Nephron progenitor cell (in vitro differentiated cells): ENCODE data around the gene TREX2.

Experiments used
- DNase-seq: peaks from one replicate; pipeline ENCODE4 v3.0.0; 2021
- H3K27ac Mint-ChIP-seq: 2 replicates; pipeline ENCODE4 v1.8.0; 2021; ENCODE audit warnings: mild to moderate bottlenecking, moderate library complexity, mixed read lengths
- H3K27me3 Mint-ChIP-seq: 2 replicates; pipeline ENCODE4 v1.8.0; 2021; ENCODE audit warnings: mild to moderate bottlenecking, low read depth, mixed read lengths; ENCODE audit not compliant: poor library complexity
- H3K36me3 Mint-ChIP-seq: 2 replicates; pipeline ENCODE4 v1.8.0; 2021; ENCODE audit warnings: low read depth, mixed read lengths
- H3K4me1 Mint-ChIP-seq: 2 replicates; pipeline ENCODE4 v1.8.0; 2021; ENCODE audit warnings: mixed read lengths
- H3K4me3 Mint-ChIP-seq: 2 replicates; pipeline ENCODE4 v1.8.0; 2021; ENCODE audit warnings: mild to moderate bottlenecking, moderate library complexity, mixed read lengths
- H3K9me3 Mint-ChIP-seq: 2 replicates; pipeline ENCODE4 v1.8.0; 2021; ENCODE audit warnings: mild to moderate bottlenecking, moderate library complexity, mixed read lengths
- TF ChIP-seq, protein P1 (sequence below): fragments of 200-600 bp; sonication (generic); IDR thresholded peaks from 2 replicates; pipeline ENCODE4 v1.5.0; 2021; ENCODE audit warnings: antibody characterized with exemption

TREX2 gene

DNA sequence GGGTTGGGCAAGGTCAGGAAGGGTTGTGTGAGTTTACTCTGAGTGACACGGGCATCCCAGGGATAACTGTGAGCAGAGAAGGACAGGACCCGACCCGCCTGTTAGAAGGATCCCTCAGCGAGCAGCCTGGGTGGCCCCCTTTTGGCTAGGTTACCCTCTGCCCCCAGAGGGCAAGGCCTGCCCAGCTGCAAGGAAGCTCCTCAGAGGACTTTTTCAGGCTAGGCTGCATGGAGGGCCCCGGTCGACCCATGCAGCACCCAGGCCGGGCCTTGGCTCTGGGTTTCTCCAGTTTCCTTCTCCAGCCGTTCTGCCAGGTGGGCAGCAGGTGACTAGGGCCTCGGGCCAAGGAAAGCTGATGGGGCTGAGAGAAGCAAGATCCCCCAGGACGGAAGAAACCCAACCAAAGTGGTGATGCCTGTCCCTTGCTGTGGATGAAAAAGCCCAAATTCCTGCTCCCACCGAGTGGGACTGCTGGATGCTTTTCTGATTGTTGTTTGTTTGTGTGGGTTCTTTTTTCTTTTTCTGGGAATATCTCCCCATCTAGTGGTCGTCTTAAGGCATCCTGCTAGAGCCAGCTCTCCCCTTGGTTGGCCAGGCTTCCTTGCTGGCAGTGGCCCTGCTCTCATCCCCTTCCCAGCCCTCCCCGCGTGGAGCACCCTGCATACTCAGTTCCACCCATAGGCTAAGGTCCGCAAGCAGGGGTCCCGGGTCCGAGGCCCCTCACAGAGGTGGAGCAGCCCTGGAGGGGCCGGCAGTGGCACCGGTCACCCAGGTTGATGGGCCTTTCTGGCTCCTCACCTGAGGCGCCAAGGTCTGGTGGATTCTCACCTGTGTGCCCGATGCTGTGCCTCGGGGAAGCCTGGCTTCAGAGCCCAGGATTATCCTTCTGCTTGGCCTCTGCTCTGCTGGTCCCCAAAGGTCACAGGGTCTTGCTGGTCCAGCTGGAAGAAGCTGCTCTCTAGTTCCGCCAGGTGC, 32.8 kb downstream of the TREX2 start:
- no peaks in the 10 kb centered on the region for H3K36me3 Mint-ChIP-seq
- H3K4me1 Mint-ChIP-seq: peaks cover 29% of the 10 kb centered on the region
- DNase-seq: no peak
- peaks cover 58% of the 10 kb centered on the region for H3K9me3 Mint-ChIP-seq
- TF ChIP-seq, protein P1, sequence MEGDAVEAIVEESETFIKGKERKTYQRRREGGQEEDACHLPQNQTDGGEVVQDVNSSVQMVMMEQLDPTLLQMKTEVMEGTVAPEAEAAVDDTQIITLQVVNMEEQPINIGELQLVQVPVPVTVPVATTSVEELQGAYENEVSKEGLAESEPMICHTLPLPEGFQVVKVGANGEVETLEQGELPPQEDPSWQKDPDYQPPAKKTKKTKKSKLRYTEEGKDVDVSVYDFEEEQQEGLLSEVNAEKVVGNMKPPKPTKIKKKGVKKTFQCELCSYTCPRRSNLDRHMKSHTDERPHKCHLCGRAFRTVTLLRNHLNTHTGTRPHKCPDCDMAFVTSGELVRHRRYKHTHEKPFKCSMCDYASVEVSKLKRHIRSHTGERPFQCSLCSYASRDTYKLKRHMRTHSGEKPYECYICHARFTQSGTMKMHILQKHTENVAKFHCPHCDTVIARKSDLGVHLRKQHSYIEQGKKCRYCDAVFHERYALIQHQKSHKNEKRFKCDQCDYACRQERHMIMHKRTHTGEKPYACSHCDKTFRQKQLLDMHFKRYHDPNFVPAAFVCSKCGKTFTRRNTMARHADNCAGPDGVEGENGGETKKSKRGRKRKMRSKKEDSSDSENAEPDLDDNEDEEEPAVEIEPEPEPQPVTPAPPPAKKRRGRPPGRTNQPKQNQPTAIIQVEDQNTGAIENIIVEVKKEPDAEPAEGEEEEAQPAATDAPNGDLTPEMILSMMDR: no peak
- H3K27ac Mint-ChIP-seq: no peak overlapping the region
- no peak overlapping the region for H3K4me3 Mint-ChIP-seq
- peaks cover 52% of the 10 kb centered on the region for H3K27me3 Mint-ChIP-seq

DNA sequence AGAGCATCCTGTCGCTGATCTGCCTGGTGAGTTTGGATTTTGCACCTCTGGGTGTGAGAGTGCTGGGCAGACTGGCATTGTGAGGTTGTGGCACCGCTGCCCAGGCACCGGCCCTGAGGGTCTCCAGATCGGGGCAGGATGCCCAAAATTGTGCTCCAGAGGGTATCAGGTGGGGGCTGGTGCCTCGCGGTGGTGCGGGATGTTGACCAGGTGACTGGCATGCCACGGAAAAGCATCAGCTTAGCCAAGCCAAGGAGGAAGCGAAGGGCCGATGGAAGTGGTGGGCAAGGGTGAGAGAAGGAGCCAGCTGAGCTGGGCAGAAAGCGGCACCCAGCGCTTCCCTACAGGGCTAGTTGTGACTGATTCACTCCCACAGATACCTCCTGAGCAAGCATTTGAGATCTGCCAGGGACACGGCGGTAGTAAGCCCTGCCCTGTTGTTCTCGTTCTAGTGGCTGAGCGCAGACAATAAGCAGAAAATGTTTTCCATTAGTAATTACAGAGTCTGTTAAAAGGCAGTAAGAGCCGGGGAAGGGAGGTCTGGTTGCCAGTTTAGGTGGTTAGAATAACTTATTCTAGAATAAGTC, 33.8 kb downstream of the TREX2 start:
- DNase-seq: no peak
- H3K9me3 Mint-ChIP-seq: peaks cover 59% of the 10 kb centered on the region
- TF ChIP-seq, protein P1: no peak
- peaks cover 57% of the 10 kb centered on the region for H3K27me3 Mint-ChIP-seq
- no peak overlapping the region for H3K27ac Mint-ChIP-seq
- H3K4me1 Mint-ChIP-seq: peaks cover 25% of the 10 kb centered on the region
- H3K4me3 Mint-ChIP-seq: no peak overlapping the region
- H3K36me3 Mint-ChIP-seq: no peaks in the 10 kb centered on the region

GRCh38 chrX:153411255-153411987, 34.4 kb downstream of the TREX2 start, which contains the start of gene ZFP92:
Gene ZFP92, plus strand, starts transcription at chrX:153411472. Its CDS starts 6,851 bp downstream, at chrX:153418323.
- DNase-seq: peak; percentile 39
- Mint-ChIP-seq H3K4me3 (peak within 1 kb of the TSS; percentile 54), H3K36me3 (no peaks in the 10 kb centered on the region), H3K4me1 (peaks cover 18% of the 10 kb centered on the region), H3K27ac (no peak within 1 kb of the TSS), H3K27me3 (peaks cover 63% of the 10 kb centered on the region), H3K9me3 (peaks cover 58% of the 10 kb centered on the region)
- TF ChIP-seq, protein P1: no peak

DNA sequence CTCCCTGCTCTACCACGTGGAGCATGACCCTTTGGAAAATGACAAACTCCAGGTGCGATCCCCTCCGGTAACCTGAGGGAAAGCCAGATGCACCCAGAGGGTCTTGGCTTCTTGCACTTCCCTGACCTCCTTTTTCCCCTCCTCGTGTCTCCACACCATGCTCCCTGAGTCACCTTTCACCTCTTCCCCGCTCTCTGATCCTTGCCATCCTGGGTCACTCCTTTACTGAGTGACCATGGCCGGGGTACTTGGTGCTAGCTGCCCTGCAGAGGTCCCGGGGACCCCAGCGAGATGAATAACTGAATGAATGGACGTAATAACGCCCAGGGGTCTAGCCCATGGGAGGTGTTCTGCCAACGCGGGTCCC, 35.0 kb downstream of the TREX2 start:
- peak overlapping the region; percentile 54 for H3K4me3 Mint-ChIP-seq

GRCh38 chrX:153410373-153410772, 35.5 kb downstream of the TREX2 start:
- peaks cover 65% of the 10 kb centered on the region for H3K27me3 Mint-ChIP-seq
- no peak for DNase-seq
- H3K9me3 Mint-ChIP-seq: peaks cover 54% of the 10 kb centered on the region
- H3K36me3 Mint-ChIP-seq: no peaks in the 10 kb centered on the region
- H3K4me3 Mint-ChIP-seq: no peak overlapping the region
- H3K4me1 Mint-ChIP-seq: peaks cover 17% of the 10 kb centered on the region
- no peak overlapping the region for H3K27ac Mint-ChIP-seq
- TF ChIP-seq, protein P1: no peak

More for the DNA sequence above, 35.0 kb downstream of the TREX2 start:
- TF ChIP-seq, protein P1: no peak
- Mint-ChIP-seq H3K36me3 (no peaks in the 10 kb centered on the region), H3K27me3 (peaks cover 68% of the 10 kb centered on the region), H3K4me1 (peaks cover 17% of the 10 kb centered on the region), H3K9me3 (peaks cover 58% of the 10 kb centered on the region), H3K27ac (no peak overlapping the region)
- no peak for DNase-seq
